H9 (cell line): ENCODE measurements around the gene PHYH. TPM values are rescaled to one million over a fixed set of nuclear protein-coding genes. Genes with fewer than 3 reads are reported as not detected.

Experiments used
- DNase-seq: peaks from one replicate; pipeline ENCODE4 v3.0.0-alpha.2; 2017
- H2AFZ ChIP-seq: one replicate; pipeline ENCODE4 v1.6.1; 2013; ENCODE audit warnings: mild to moderate bottlenecking, low read length, control low read depth, moderate library complexity
- H2AK5ac ChIP-seq: 2 replicates; pipeline ENCODE4 v1.6.1; 2013; ENCODE audit warnings: low read length, control low read depth, mixed read lengths; ENCODE audit not compliant: insufficient read length
- H2BK120ac ChIP-seq: one replicate; pipeline ENCODE4 v1.6.1; 2013; ENCODE audit warnings: low read depth, mild to moderate bottlenecking, low read length, control low read depth, inconsistent platforms; ENCODE audit not compliant: poor library complexity, severe bottlenecking
- H2BK12ac ChIP-seq: 2 replicates; pipeline ENCODE4 v1.6.1; 2013; ENCODE audit warnings: low read length, control low read depth, mixed read lengths, low read depth; ENCODE audit not compliant: insufficient read length
- H2BK15ac ChIP-seq: 2 replicates; pipeline ENCODE4 v1.6.1; 2013; ENCODE audit warnings: low read depth, low read length, control low read depth
- H2BK20ac ChIP-seq: one replicate; pipeline ENCODE4 v1.6.1; 2013; ENCODE audit warnings: low read depth, mild to moderate bottlenecking, low read length, control low read depth, inconsistent platforms; ENCODE audit not compliant: poor library complexity, severe bottlenecking
- H2BK5ac ChIP-seq: 2 replicates; pipeline ENCODE4 v1.6.1; 2013; ENCODE audit warnings: low read length, control low read depth, mixed read lengths; ENCODE audit not compliant: insufficient read length
- H3K14ac ChIP-seq: 2 replicates; pipeline ENCODE4 v1.6.1; 2013; ENCODE audit warnings: low read length, control low read depth; ENCODE audit not compliant: insufficient read depth
- H3K18ac ChIP-seq: 2 replicates; pipeline ENCODE4 v1.6.1; 2013; ENCODE audit warnings: low read depth, mild to moderate bottlenecking, mixed read lengths, low read length, control low read depth; ENCODE audit not compliant: insufficient read length
- H3K23ac ChIP-seq: 2 replicates; pipeline ENCODE4 v1.6.1; 2013; ENCODE audit warnings: low read length, control low read depth, mixed read lengths, low read depth; ENCODE audit not compliant: insufficient read length
- H3K23me2 ChIP-seq: 2 replicates; pipeline ENCODE4 v1.6.1; 2013; ENCODE audit warnings: low read depth, mild to moderate bottlenecking, mixed read lengths, low read length, control low read depth; ENCODE audit not compliant: insufficient read length, poor library complexity, severe bottlenecking
- H3K27ac ChIP-seq: 2 replicates; pipeline ENCODE4 v1.5.1; 2013; ENCODE audit warnings: low read length, control low read depth, mixed read lengths, low read depth; ENCODE audit not compliant: insufficient read length
- H3K27me3 ChIP-seq: 2 replicates; pipeline ENCODE4 v1.6.1; 2013; ENCODE audit warnings: low read length, control low read depth, inconsistent platforms; ENCODE audit not compliant: insufficient read depth
- H3K4ac ChIP-seq: 2 replicates; pipeline ENCODE4 v1.6.1; 2013; ENCODE audit warnings: low read depth, mild to moderate bottlenecking, control low read depth, inconsistent platforms, low read length, moderate library complexity
- H3K4me1 ChIP-seq: 2 replicates; pipeline ENCODE4 v1.6.1; 2013; ENCODE audit warnings: low read length, control low read depth, inconsistent platforms; ENCODE audit not compliant: insufficient read depth
- H3K4me2 ChIP-seq: 2 replicates; pipeline ENCODE4 v1.6.1; 2013; ENCODE audit warnings: low read length, control low read depth, mixed read lengths; ENCODE audit not compliant: insufficient read length, insufficient read depth
- H3K56ac ChIP-seq: 2 replicates; pipeline ENCODE4 v1.6.1; 2013; ENCODE audit warnings: low read depth, mild to moderate bottlenecking, mixed read lengths, low read length, control low read depth; ENCODE audit not compliant: insufficient read length
- H3K79me1 ChIP-seq: 2 replicates; pipeline ENCODE4 v1.6.1; 2013; ENCODE audit warnings: low read depth, mild to moderate bottlenecking, moderate library complexity, low read length, control low read depth, inconsistent platforms; ENCODE audit not compliant: insufficient read depth, poor library complexity, severe bottlenecking
- H3K79me2 ChIP-seq: 2 replicates; pipeline ENCODE4 v1.6.1; 2013; ENCODE audit warnings: low read length, control low read depth, inconsistent platforms; ENCODE audit not compliant: insufficient read depth
- H3K9ac ChIP-seq: 2 replicates; pipeline ENCODE4 v1.6.1; 2013; ENCODE audit warnings: low read length, control low read depth, mixed read lengths; ENCODE audit not compliant: insufficient read length; ENCODE audit errors: extremely low read depth
- H3K9me3 ChIP-seq: one replicate; pipeline ENCODE4 v1.6.1; 2013; ENCODE audit warnings: low read depth, low read length, inconsistent platforms; ENCODE audit not compliant: control insufficient read depth
- H3T11ph ChIP-seq: one replicate; pipeline ENCODE4 v1.6.1; 2013; ENCODE audit warnings: mild to moderate bottlenecking, low read length, control low read depth, inconsistent platforms
- H4K20me1 ChIP-seq: one replicate; pipeline ENCODE4 v1.6.1; 2013; ENCODE audit not compliant: control insufficient read depth, insufficient read length, insufficient read depth
- H4K5ac ChIP-seq: 2 replicates; pipeline ENCODE4 v1.6.1; 2013; ENCODE audit warnings: low read depth, mild to moderate bottlenecking, mixed read lengths, low read length, control low read depth; ENCODE audit not compliant: insufficient read length
- H4K8ac ChIP-seq: replicated peaks from 2 replicates; pipeline ENCODE4 v1.6.1; 2013; ENCODE audit warnings: low read length, control low read depth, mixed read lengths, low read depth; ENCODE audit not compliant: insufficient read length
- H4K91ac ChIP-seq: 2 replicates; pipeline ENCODE4 v1.6.1; 2013; ENCODE audit warnings: low read depth, mild to moderate bottlenecking, moderate library complexity, mixed read lengths, low read length, control low read depth; ENCODE audit not compliant: insufficient read length
- H3K27ac Mint-ChIP-seq, 3 experiments: 2 replicates in 2 of 3; 3 replicates in 1 of 3; pipeline ENCODE4 v1.8.0; 2020 to 2021; ENCODE audit warnings: mixed read lengths in 3 of 3, mild to moderate bottlenecking in 1 of 3, moderate library complexity in 1 of 3
- H3K27me3 Mint-ChIP-seq: 2 replicates; pipeline ENCODE4 v1.8.0; 2021; ENCODE audit warnings: low read depth, mild to moderate bottlenecking, moderate library complexity, mixed read lengths
- H3K36me3 Mint-ChIP-seq, 3 experiments: 2 replicates in 2 of 3; 3 replicates in 1 of 3; pipeline ENCODE4 v1.8.0; 2020 to 2021; ENCODE audit warnings: low read depth in 3 of 3, mixed read lengths in 3 of 3; ENCODE audit not compliant: insufficient read depth in 1 of 3
- H3K4me1 Mint-ChIP-seq, 2 experiments: 2 replicates each; pipeline ENCODE4 v1.8.0; 2020; ENCODE audit warnings: mixed read lengths in 2 of 2
- H3K4me3 Mint-ChIP-seq, 2 experiments: 2 replicates in 1 of 2; 3 replicates in 1 of 2; pipeline ENCODE4 v1.8.0; 2020 to 2021; ENCODE audit warnings: mild to moderate bottlenecking in 2 of 2, mixed read lengths in 2 of 2, moderate library complexity in 1 of 2
- H3K9me3 Mint-ChIP-seq, 2 experiments: 2 replicates in 1 of 2; 3 replicates in 1 of 2; pipeline ENCODE4 v1.8.0; 2020; ENCODE audit warnings: mild to moderate bottlenecking in 2 of 2, mixed read lengths in 2 of 2, moderate library complexity in 1 of 2
- CTCF ChIP-seq: fragments of 200-600 bp; sonication (generic); conservative IDR thresholded peaks from 3 replicates; pipeline ENCODE4 v1.8.0; 2021; ENCODE audit warnings: antibody characterized with exemption, mild to moderate bottlenecking
- WGBS: extraction: QIAGEN DNeasy Blood & Tissue Kit; methylation state at CpG from one replicate; pipeline ENCODE4 v1.1.7; 2013; ENCODE audit warnings: missing lambda C conversion rate, low lambda C conversion rate, mixed read lengths; ENCODE audit not compliant: insufficient read length; ENCODE audit errors: extremely low coverage; 5-methylcytosine and 5-hydroxymethylcytosine counted together
- total RNA-seq: library from RNA; stranded (reverse); gene quantifications from 2 replicates; pipeline ENCODE4 v1.2.1, GENCODE V29; 2021

The PHYH gene
- total RNA-seq, 1 experiment from 2014 or later: 21.5 TPM

- Histone ChIP-seq H3K18ac (no peak overlapping the region), H2BK15ac (no peak overlapping the region), H4K20me1 (no peaks in the 10 kb centered on the region), H2BK120ac (no peak overlapping the region), H4K8ac (no peak overlapping the region), H3K4me2 (no peak overlapping the region), H3K79me1 (no peaks in the 10 kb centered on the region), H3K23ac (no peak overlapping the region), H3K23me2 (no peaks in the 10 kb centered on the region), H3K79me2 (no peaks in the 10 kb centered on the region), H2BK5ac (no peak overlapping the region), H2AK5ac (no peak overlapping the region), H3T11ph (no peak overlapping the region), H2BK20ac (no peak overlapping the region), H3K27ac (no peak overlapping the region), H2BK12ac (no peak overlapping the region), H3K4ac (no peak overlapping the region), H2AFZ (no peak overlapping the region), H4K5ac (no peak overlapping the region), H3K56ac (no peak overlapping the region), H3K9ac (no peak overlapping the region), H4K91ac (no peak overlapping the region), H3K9me3 (no peaks in the 10 kb centered on the region), H3K4me1 (no peaks in the 10 kb centered on the region), H3K14ac (no peak overlapping the region), H3K27me3 (no peaks in the 10 kb centered on the region)
- Mint-ChIP-seq H3K9me3 (peaks cover 7 to 16% of the 10 kb centered on the region in 2 experiments; a peak in 4 of 5 replicates), H3K36me3 (peaks cover 0 to 6% (median 6%) of the 10 kb centered on the region in 3 experiments; a peak in 4 of 7 replicates), H3K4me1 (peaks cover 3 to 4% of the 10 kb centered on the region in 2 experiments; a peak in 1 of 4 replicates), H3K27ac (no peak overlapping the region), H3K27me3 (peaks cover 3% of the 10 kb centered on the region), H3K4me3 (no peak overlapping the region)
- TF ChIP-seq CTCF: no peak
- no CpG with 5 or more reads among the region's 5 CpGs for WGBS
- no peak for DNase-seq
These were observed 42.2 kb downstream of the PHYH start for GRCh38 chr10:13257621-13258140.
